H54 (cell line): Measurements from ENCODE around the gene PRSS21.

Experiments
- DNase-seq: peaks from one replicate; pipeline ENCODE4 v3.0.0; 2011; ENCODE audit warnings: low spot score, mixed read lengths; ENCODE audit not compliant: insufficient read length
- FAIRE-seq: peaks from 3 replicates; lab custom pipeline; 2011; peaks lifted over from hg19 to GRCh38; lab: Jason Lieb, UNC
- POLR2A ChIP-seq: IDR thresholded peaks from 2 replicates; pipeline ENCODE4 v1.6.1; 2011; ENCODE audit warnings: low read depth, mild to moderate bottlenecking, low read length

Gene PRSS21

GRCh38 chr16:2829501-2830354 lies 12.7 kb downstream of the PRSS21 start, which contains the start of gene ZG16B:
Gene ZG16B, plus strand, starts transcription at chr16:2830303. Its CDS starts 139 bp downstream, at chr16:2830442.
- DNase-seq = no peak
- TF ChIP-seq POLR2A = no peak
- FAIRE-seq = no peak

- no peak for TF ChIP-seq POLR2A
- FAIRE-seq = no peak
Measured at GRCh38 chr16:2830355-2830695, 13.3 kb downstream of the PRSS21 start.

GRCh38 chr16:2831203-2831602 lies 14.2 kb downstream of the PRSS21 start:
- TF ChIP-seq POLR2A = no peak
- DNase-seq = no peak
- FAIRE-seq = no peak

More at GRCh38 chr16:2830355-2830695, 13.3 kb downstream of the PRSS21 start:
- DNase-seq = no peak

GRCh38 chr16:2833776-2834175 lies 16.7 kb downstream of the PRSS21 start:
- FAIRE-seq = no peak
- TF ChIP-seq POLR2A = no peak
- no peak for DNase-seq

- TF ChIP-seq POLR2A = no peak
- FAIRE-seq (no peak), DNase-seq (no peak)
Measured at GRCh38 chr16:2834968-2835367, 17.9 kb downstream of the PRSS21 start.

- DNase-seq (peak; percentile 95), FAIRE-seq (peak; percentile 93)
- TF ChIP-seq POLR2A = no peak
Measured at GRCh38 chr16:2835638-2836493, 18.8 kb downstream of the PRSS21 start.

GRCh38 chr16:2836646-2837508 lies 19.8 kb downstream of the PRSS21 start:
- DNase-seq (no peak), FAIRE-seq (no peak)
- no peak for TF ChIP-seq POLR2A

GRCh38 chr16:2838928-2839327 lies 21.9 kb downstream of the PRSS21 start:
- DNase-seq = peak; percentile 75

GRCh38 chr16:2839650-2840450 lies 22.8 kb downstream of the PRSS21 start:
- TF ChIP-seq POLR2A = no peak
- DNase-seq (no peak), FAIRE-seq (no peak)

More at GRCh38 chr16:2838928-2839327, 21.9 kb downstream of the PRSS21 start:
- no peak for FAIRE-seq
- 0 out of 2 replicates have a peak, but pooled peaks have one; percentile 4 for TF ChIP-seq POLR2A

- FAIRE-seq (no peak), DNase-seq (no peak)
- TF ChIP-seq POLR2A = no peak
Measured at GRCh38 chr16:2840914-2841313, 23.9 kb downstream of the PRSS21 start.

- no peak for TF ChIP-seq POLR2A
- FAIRE-seq = no peak
- no peak for DNase-seq
Measured at GRCh38 chr16:2841606-2842339, 24.7 kb downstream of the PRSS21 start.

- FAIRE-seq (no peak), DNase-seq (no peak)
- TF ChIP-seq POLR2A = no peak
Measured at GRCh38 chr16:2842340-2843000, 25.4 kb downstream of the PRSS21 start.
